H1 (cell line): ENCODE data around the gene RBM44. TPM values are rescaled to one million over a fixed set of nuclear protein-coding genes. Genes with fewer than 3 reads are reported as not detected.

Experiments
- CTCF ChIP-seq, 3 experiments: IDR thresholded peaks; 1 replicate in 2 of 3; 2 replicates in 1 of 3; pipeline versions ENCODE4 v1.5.1 to v1.6.1; 2011; ENCODE audit warnings: low read length in 3 of 3, mild to moderate bottlenecking in 3 of 3, inconsistent platforms in 2 of 3, low read depth in 1 of 3, moderate library complexity in 1 of 3; ENCODE audit not compliant: insufficient read depth in 1 of 3; ENCODE audit errors: control extremely low read depth in 1 of 3
- EZH2 ChIP-seq: fragments of 200-600 bp; sonication (generic); IDR thresholded peaks from 2 replicates; pipeline ENCODE4 v1.7.1; 2012; ENCODE audit warnings: low read depth, mild to moderate bottlenecking, moderate library complexity, low read length, inconsistent platforms; ENCODE audit not compliant: severe bottlenecking
- FOSL1 ChIP-seq: IDR thresholded peaks from 2 replicates; pipeline ENCODE4 v1.6.1; 2011; ENCODE audit warnings: mild to moderate bottlenecking, low read depth, low read length, moderate library complexity; ENCODE audit not compliant: insufficient read depth
- GABPA ChIP-seq: IDR thresholded peaks from 2 replicates; pipeline ENCODE4 v1.6.1; 2011; ENCODE audit warnings: mild to moderate bottlenecking, low read length, moderate library complexity, borderline replicate concordance; ENCODE audit not compliant: insufficient read depth
- MAX ChIP-seq: IDR thresholded peaks from 2 replicates; pipeline ENCODE4 v1.6.1; 2012; ENCODE audit warnings: inconsistent platforms
- PHF8 ChIP-seq: fragments of 200-600 bp; sonication (generic); conservative IDR thresholded peaks from 2 replicates; pipeline ENCODE4 v1.7.1; 2012; ENCODE audit warnings: low read depth, mild to moderate bottlenecking, inconsistent platforms, low read length, moderate library complexity
- SIN3A ChIP-seq, 2 experiments: IDR thresholded peaks in 1 of 2; conservative IDR thresholded peaks in 1 of 2; 2 replicates each; pipeline ENCODE4 v1.6.1; 2011 to 2012; ENCODE audit warnings: low read length in 2 of 2, improper control_type of control experiment in 1 of 2, low read depth in 1 of 2, mild to moderate bottlenecking in 1 of 2
- polyA plus RNA-seq, 7 experiments: library from polyadenylated mRNA; depleted of rRNA in 3 of 7; stranded (reverse) in 5 of 7; unstranded in 2 of 7; fragments of >200 nt in 5 of 7; fragments of 200-250 nt in 2 of 7; gene quantifications; 1 replicate in 5 of 7; 2 replicates in 1 of 7; 4 replicates in 1 of 7; pipeline versions ENCODE4 v1.2.1 to v1.2.3, GENCODE V29; 2011 to 2013; ENCODE audit warnings: missing spikeins in 2 of 7, mixed read lengths in 2 of 7
- total RNA-seq: library from RNA; stranded (reverse); fragmentation: NEBNext Ultra II Directional; extraction: Animal tissue kit (Norgen Biotek cat#: 25700); gene quantifications from 2 replicates; pipeline ENCODE4 v1.2.1, GENCODE V29; 2021

Gene RBM44
- total and polyA plus RNA-seq, 2 of the 8 experiments (the other 6 are each of a cell fraction or from before 2014, with no cell fraction given): 0.12 to 0.43 TPM

- TF ChIP-seq CTCF (IDR thresholded peaks at IDR 0.05; ENCODE audit: control extremely low read depth in 1 of 3, insufficient read depth in 1 of 3, low read depth in 1 of 3, low read length in 3 of 3) (peak; percentile 89 to 92 (median 92)), SIN3A (conservative IDR thresholded peaks at IDR 0.05 in 1 of 2, IDR thresholded peaks at IDR 0.05 in 1 of 2; ENCODE audit: low read depth in 1 of 2, low read length in 2 of 2) (0 out of 4 replicates have a peak, but pooled peaks of 1 of the 2 experiments have one; percentile 67), PHF8 (no peak), EZH2 (peak; percentile 26), GABPA (peak; percentile 59; the same call in 1 of the 2 replicates), FOSL1 (no peak), MAX (peak; percentile 34)
These were observed 59.9 kb downstream of the RBM44 start (continued) for GRCh38 chr2:237858294-237859081.
